NCI-H1694 (cell line): ENCODE results near the gene SH3TC1.

ENCODE experiments used
- DNase-seq: peaks from one replicate; lab custom pipeline; 2025; lab: John Stamatoyannopoulos, UW

Gene SH3TC1

GRCh38 chr4:8198206-8198905 lies 734 bp upstream of the SH3TC1 start:
- DNase-seq: no peak

GRCh38 chr4:8199594-8200301 lies 658 bp downstream of the SH3TC1 start:
- DNase-seq: no peak

GRCh38 chr4:8200302-8200975 lies 1.3 kb downstream of the SH3TC1 start:
- DNase-seq: no peak

GRCh38 chr4:8201321-8201781 lies 2.3 kb downstream of the SH3TC1 start:
- no peak for DNase-seq

- DNase-seq: no peak
Observed at GRCh38 chr4:8202108-8203051, 3.3 kb downstream of the SH3TC1 start.

- DNase-seq: no peak
Observed at GRCh38 chr4:8203052-8203401, 3.9 kb downstream of the SH3TC1 start.

- DNase-seq: no peak
Observed at GRCh38 chr4:8203817-8204216, 4.7 kb downstream of the SH3TC1 start.

GRCh38 chr4:8204576-8205227 lies 5.6 kb downstream of the SH3TC1 start:
- DNase-seq: no peak

- no peak for DNase-seq
Observed at GRCh38 chr4:8205241-8205707, 6.2 kb downstream of the SH3TC1 start.

- DNase-seq: no peak
Observed at GRCh38 chr4:8205749-8206611, 6.9 kb downstream of the SH3TC1 start.

GRCh38 chr4:8207314-8207713 lies 8.2 kb downstream of the SH3TC1 start:
- no peak for DNase-seq

- DNase-seq: no peak
Observed at GRCh38 chr4:8208565-8208964, 9.5 kb downstream of the SH3TC1 start.

- DNase-seq: no peak
Observed at GRCh38 chr4:8209181-8209874, 10.2 kb downstream of the SH3TC1 start.

- DNase-seq: no peak
Observed at GRCh38 chr4:8210010-8210409, 10.9 kb downstream of the SH3TC1 start.

- DNase-seq: no peak
Observed at GRCh38 chr4:8210616-8211015, 11.5 kb downstream of the SH3TC1 start.

GRCh38 chr4:8211251-8211650 lies 12.2 kb downstream of the SH3TC1 start:
- DNase-seq: no peak

- DNase-seq: no peak
Observed at GRCh38 chr4:8211737-8212581, 12.9 kb downstream of the SH3TC1 start.

- DNase-seq: no peak
Observed at GRCh38 chr4:8212622-8213021, 13.5 kb downstream of the SH3TC1 start.

GRCh38 chr4:8213121-8213520 lies 14.0 kb downstream of the SH3TC1 start:
- no peak for DNase-seq
